ENCODE data around the gene THAP7. TPM values are rescaled to one million over a fixed set of nuclear protein-coding genes. Genes with fewer than 3 reads are reported as not detected.
A peak's percentile ranks its signal among the peaks of the same experiment; 100 is the strongest.

Gene THAP7
- total and polyA plus RNA-seq, 9 donors, result 7.8 to 54.9 (median 39.3) TPM

- H3K4me1 ChIP-seq (ENCODE audit: insufficient read depth), result peaks cover 3% of the 10 kb centered on the region
- no peak for DNase-seq
- intact Hi-C loops (cut with DNase I), result no loop called here
- no peaks in the 10 kb centered on the region for H3K36me3 ChIP-seq
- TF ChIP-seq EP300 (IDR thresholded peaks at IDR 0.05), result no peak
- no peak for TF ChIP-seq POLR2A (IDR thresholded peaks at IDR 0.05)
- TF ChIP-seq, protein P1, sequence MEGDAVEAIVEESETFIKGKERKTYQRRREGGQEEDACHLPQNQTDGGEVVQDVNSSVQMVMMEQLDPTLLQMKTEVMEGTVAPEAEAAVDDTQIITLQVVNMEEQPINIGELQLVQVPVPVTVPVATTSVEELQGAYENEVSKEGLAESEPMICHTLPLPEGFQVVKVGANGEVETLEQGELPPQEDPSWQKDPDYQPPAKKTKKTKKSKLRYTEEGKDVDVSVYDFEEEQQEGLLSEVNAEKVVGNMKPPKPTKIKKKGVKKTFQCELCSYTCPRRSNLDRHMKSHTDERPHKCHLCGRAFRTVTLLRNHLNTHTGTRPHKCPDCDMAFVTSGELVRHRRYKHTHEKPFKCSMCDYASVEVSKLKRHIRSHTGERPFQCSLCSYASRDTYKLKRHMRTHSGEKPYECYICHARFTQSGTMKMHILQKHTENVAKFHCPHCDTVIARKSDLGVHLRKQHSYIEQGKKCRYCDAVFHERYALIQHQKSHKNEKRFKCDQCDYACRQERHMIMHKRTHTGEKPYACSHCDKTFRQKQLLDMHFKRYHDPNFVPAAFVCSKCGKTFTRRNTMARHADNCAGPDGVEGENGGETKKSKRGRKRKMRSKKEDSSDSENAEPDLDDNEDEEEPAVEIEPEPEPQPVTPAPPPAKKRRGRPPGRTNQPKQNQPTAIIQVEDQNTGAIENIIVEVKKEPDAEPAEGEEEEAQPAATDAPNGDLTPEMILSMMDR (IDR thresholded peaks at IDR 0.05), result no peak
- no peak overlapping the region for H3K4me3 ChIP-seq
- H3K9me3 ChIP-seq, result no peaks in the 10 kb centered on the region
- 93 to 100% (median 97%) methylated on average over 6 of the region's 6 CpGs for WGBS, 3 donors
- no peaks in the 10 kb centered on the region for H3K27me3 ChIP-seq
- H3K27ac ChIP-seq, result no peak overlapping the region
Observed at GRCh38 chr22:20962491-20962945, 39.4 kb downstream of the THAP7 start.

- Histone ChIP-seq H3K27me3 (no peaks in the 10 kb centered on the region), H3K36me3 (no peaks in the 10 kb centered on the region), H3K9me3 (no peaks in the 10 kb centered on the region), H3K4me1 (ENCODE audit: insufficient read depth) (peaks cover 8% of the 10 kb centered on the region), H3K4me3 (no peak overlapping the region), H3K27ac (no peak overlapping the region)
- TF ChIP-seq POLR2A (IDR thresholded peaks at IDR 0.05) (no peak), EP300 (IDR thresholded peaks at IDR 0.05) (no peak)
- TF ChIP-seq, protein P1 (IDR thresholded peaks at IDR 0.05), result no peak
- WGBS, 3 donors, result 87 to 94% (median 92%) methylated on average over 4 of the region's 4 CpGs
- no peak for DNase-seq
- intact Hi-C loops (cut with DNase I), result no loop called here
Observed at GRCh38 chr22:20960609-20961008, 41.3 kb downstream of the THAP7 start.

DNA sequence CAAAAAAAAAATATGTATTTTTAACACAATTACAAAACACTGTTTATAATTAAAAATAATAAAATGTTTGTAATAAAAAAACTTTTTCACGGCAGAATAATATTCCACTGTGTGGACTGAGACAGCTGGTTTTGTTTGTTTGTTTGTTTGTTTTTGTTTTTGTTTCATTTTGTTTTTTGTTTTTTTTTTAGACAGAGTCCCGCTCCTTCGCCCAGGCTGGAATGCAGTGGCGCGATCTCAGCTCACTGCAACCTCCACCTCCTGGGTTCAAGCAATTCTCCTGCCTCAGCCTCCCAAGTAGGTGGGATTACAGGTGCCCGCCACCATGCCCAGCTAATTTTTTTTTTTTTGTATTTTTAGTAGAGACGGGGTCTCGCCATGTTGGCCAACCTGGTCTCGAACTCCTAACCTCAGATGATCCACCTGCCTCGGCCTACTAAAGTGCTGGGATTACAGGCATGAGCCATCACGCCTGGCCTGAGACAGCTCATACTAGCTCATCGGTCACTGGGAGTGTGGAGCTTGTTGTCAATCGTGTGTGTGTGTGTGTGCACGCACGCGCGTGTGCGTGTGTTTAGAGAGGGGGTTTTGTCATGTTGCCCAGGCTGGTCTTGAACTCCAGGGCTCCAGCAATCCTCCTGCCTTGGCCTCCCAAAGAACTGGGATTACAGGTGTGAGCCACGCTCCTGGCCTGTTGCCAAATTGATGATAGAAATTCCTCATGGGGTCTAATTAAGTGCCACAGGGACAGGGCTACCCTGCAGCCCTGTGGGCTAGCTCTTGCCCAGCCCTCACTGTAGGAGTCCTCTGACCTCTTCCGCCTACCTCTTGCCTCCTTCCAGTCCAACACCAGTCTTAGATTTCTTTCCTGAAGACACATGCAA lies 42.1 kb downstream of the THAP7 start:
- H3K4me1 ChIP-seq (ENCODE audit: insufficient read depth), result peaks cover 8% of the 10 kb centered on the region
- no peaks in the 10 kb centered on the region for H3K9me3 ChIP-seq
- WGBS, 3 donors, result 90 to 93% (median 92%) methylated on average over 20 of the region's 20 CpGs
- TF ChIP-seq POLR2A (IDR thresholded peaks at IDR 0.05), result no peak
- TF ChIP-seq, protein P1 (IDR thresholded peaks at IDR 0.05), result no peak
- no peak for TF ChIP-seq EP300 (IDR thresholded peaks at IDR 0.05)
- no peaks in the 10 kb centered on the region for H3K36me3 ChIP-seq
- no peak for DNase-seq
- no peak overlapping the region for H3K27ac ChIP-seq
- no peaks in the 10 kb centered on the region for H3K27me3 ChIP-seq
- H3K4me3 ChIP-seq, result no peak overlapping the region
- intact Hi-C loops (cut with DNase I), result no loop called here

GRCh38 chr22:20957683-20958431 lies 44.1 kb downstream of the THAP7 start:
- no peak for TF ChIP-seq POLR2A (IDR thresholded peaks at IDR 0.05)
- TF ChIP-seq, protein P1 (IDR thresholded peaks at IDR 0.05), result no peak
- no peak for TF ChIP-seq EP300 (IDR thresholded peaks at IDR 0.05)
- Histone ChIP-seq H3K4me1 (ENCODE audit: insufficient read depth) (peaks cover 8% of the 10 kb centered on the region), H3K36me3 (no peaks in the 10 kb centered on the region), H3K4me3 (peak overlapping the region; percentile 51), H3K27ac (no peak overlapping the region), H3K27me3 (no peaks in the 10 kb centered on the region), H3K9me3 (no peaks in the 10 kb centered on the region)
- 2 to 4% (median 3%) methylated on average over 28 to 32 of the region's 32 CpGs for WGBS, 3 donors
- no peak for DNase-seq
- intact Hi-C loops (cut with DNase I), result no loop called here
